ENCODE data around the gene MASP2. TPM values are rescaled to one million over a fixed set of nuclear protein-coding genes. Genes with fewer than 3 reads are reported as not detected.

MASP2 gene
- total RNA-seq, 4 donors from 2014 or later = not detected

- DNase-seq (ENCODE audit: extremely low spot score) = no peak
- no peaks in the 10 kb centered on the region for H3K9me3 ChIP-seq
- 87% methylated on average over 7 of the region's 8 CpGs for WGBS
- intact Hi-C loops (cut with DNase I) = no loop called here
- H3K27me3 ChIP-seq = peaks cover 0 to 6% (median 0%) of the 10 kb centered on the region in 4 donors
- H3K4me1 ChIP-seq = no peaks in the 10 kb centered on the region
- H3K4me3 ChIP-seq = no peak overlapping the region
- TF ChIP-seq POLR2A (IDR thresholded peaks at IDR 0.05; ENCODE audit: low read depth) (no peak), CTCF (IDR thresholded peaks at IDR 0.05) (no peak), POLR2AphosphoS5 (IDR thresholded peaks at IDR 0.05) (no peak)
- H3K36me3 ChIP-seq = no peaks in the 10 kb centered on the region
- H3K27ac ChIP-seq (replicated peaks in 1 of 4) = no peak overlapping the region
Observed at GRCh38 chr1:11046270-11046566, 821 bp downstream of the MASP2 start.

DNA sequence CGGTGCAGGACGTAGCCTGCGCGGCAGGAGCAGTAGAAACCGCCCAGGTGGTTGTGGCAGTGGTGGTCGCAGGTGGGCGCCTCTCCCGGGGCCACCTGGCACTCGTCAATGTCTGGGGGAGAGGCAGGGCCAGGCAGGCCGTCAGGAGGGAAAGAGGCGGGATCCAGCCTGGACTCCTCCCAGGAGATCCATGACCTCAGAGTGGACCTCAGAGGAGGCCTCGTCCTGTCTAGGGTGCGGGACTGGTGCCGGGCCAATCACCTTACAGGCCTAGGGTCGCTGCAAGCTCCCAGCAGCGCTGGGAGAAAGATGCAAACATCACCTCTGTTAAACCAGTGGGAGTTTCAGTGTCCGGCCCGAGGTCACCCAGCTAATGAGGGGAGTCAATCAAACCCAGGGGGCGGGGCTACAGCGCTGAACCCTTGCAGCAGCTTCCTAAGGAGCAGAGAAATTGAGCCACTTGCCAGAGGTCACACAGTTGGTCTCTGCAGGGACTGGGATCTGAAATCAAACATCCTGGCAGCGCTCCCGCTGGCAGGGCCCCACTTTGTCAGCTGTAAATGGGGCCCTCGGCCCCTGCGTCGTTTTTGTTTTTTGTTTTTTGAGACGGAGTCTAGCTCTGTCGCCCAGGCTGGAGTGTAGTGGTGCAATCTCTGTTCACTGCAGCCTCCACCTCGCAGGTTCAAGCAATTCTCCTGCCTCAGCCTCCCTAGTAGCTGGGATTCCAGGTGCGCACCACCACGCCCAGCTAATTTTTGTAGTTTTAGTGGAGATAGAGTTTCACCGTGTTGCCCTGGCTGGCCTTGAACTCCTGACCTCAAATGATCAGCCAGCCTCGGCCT, 1.4 kb downstream of the MASP2 start:
- intact Hi-C loops (cut with DNase I) = no loop called here
- Histone ChIP-seq H3K9me3 (no peaks in the 10 kb centered on the region), H3K4me1 (no peaks in the 10 kb centered on the region), H3K4me3 (no peak overlapping the region), H3K27me3 (peaks cover 0 to 3% (median 0%) of the 10 kb centered on the region in 4 donors), H3K36me3 (no peaks in the 10 kb centered on the region), H3K27ac (replicated peaks in 1 of 4) (no peak overlapping the region)
- TF ChIP-seq EP300 (IDR thresholded peaks at IDR 0.05) = no peak
- TF ChIP-seq CTCF (IDR thresholded peaks at IDR 0.05) = no peak
- no peak for TF ChIP-seq POLR2A (IDR thresholded peaks at IDR 0.05; ENCODE audit: low read depth)
- no peak for TF ChIP-seq POLR2AphosphoS5 (IDR thresholded peaks at IDR 0.05)
- DNase-seq (ENCODE audit: extremely low spot score) = no peak
- WGBS = 71% methylated on average over 19 of the region's 32 CpGs

- no peak overlapping the region for H3K27ac ChIP-seq (replicated peaks in 1 of 4)
- intact Hi-C loops (cut with DNase I) = no loop called here
- no peak for DNase-seq (ENCODE audit: extremely low spot score)
- no peaks in the 10 kb centered on the region for H3K36me3 ChIP-seq
- WGBS = 85% methylated on average over 12 of the region's 16 CpGs
- no peaks in the 10 kb centered on the region for H3K4me1 ChIP-seq
- no peak overlapping the region for H3K4me3 ChIP-seq
- no peak for TF ChIP-seq EP300 (IDR thresholded peaks at IDR 0.05)
- no peak for TF ChIP-seq CTCF (IDR thresholded peaks at IDR 0.05)
- no peak for TF ChIP-seq POLR2AphosphoS5 (IDR thresholded peaks at IDR 0.05)
- TF ChIP-seq POLR2A (IDR thresholded peaks at IDR 0.05; ENCODE audit: low read depth) = no peak
- H3K9me3 ChIP-seq = no peaks in the 10 kb centered on the region
- no peaks in the 10 kb centered on the region for H3K27me3 ChIP-seq
Observed at GRCh38 chr1:11044849-11045427, 2.1 kb downstream of the MASP2 start.

DNA sequence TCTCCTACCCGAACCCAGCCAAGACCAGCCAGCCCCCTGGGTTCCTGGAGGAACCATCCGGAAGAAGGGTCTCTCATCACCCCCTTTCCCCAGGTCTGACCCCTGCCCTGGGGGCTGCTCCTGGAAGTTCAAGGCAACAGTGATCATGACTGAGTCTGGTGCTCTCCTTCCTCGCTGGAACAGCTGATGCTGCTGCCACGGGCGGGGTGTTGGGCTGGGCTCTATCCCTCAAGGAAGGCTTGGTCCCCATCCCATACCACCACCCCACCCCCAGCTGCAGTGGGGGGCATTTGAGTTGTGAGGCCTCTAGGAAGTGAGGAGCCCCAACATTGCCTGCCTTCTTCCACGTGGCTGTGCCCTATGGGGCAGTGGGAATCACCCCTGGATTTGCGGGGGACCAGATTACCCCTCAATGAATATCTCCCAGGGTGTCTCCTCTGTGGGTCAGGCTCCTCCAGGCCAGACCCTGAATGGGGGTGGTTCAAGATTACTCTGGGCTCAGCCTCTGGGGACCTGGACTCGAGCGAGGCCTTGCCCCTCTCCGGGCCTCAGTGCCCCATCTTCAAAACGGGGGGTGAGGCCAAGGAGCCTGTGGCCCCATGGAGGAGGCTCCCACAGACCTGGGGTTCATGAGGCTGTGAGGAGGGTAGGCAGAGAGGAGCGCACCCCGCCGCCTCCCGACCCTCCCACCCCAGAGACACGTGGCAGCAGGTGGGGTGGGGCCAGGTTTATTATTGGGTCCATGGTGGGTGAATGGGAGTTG, 2.8 kb downstream of the MASP2 start:
- Histone ChIP-seq H3K4me3 (no peak overlapping the region), H3K4me1 (no peaks in the 10 kb centered on the region), H3K27me3 (no peaks in the 10 kb centered on the region), H3K27ac (replicated peaks in 1 of 4) (no peak overlapping the region), H3K9me3 (no peaks in the 10 kb centered on the region), H3K36me3 (no peaks in the 10 kb centered on the region)
- intact Hi-C loops (cut with DNase I) = no loop called here
- no peak for DNase-seq (ENCODE audit: extremely low spot score)
- TF ChIP-seq POLR2A (IDR thresholded peaks at IDR 0.05; ENCODE audit: low read depth) (no peak), POLR2AphosphoS5 (IDR thresholded peaks at IDR 0.05) (no peak), CTCF (IDR thresholded peaks at IDR 0.05) (no peak), EP300 (IDR thresholded peaks at IDR 0.05) (no peak)
- 68% methylated on average over 3 of the region's 16 CpGs for WGBS
